GM18909 (cell line): ENCODE results near the gene PARL.

Experiments
- ATAC-seq: cut with Tn5 transposase; IDR thresholded peaks from one replicate; pipeline ENCODE4 v1.9.1; 2021; ENCODE audit warnings: mild to moderate bottlenecking; ENCODE audit not compliant: unreplicated experiment, poor library complexity

PARL gene

GRCh38 chr3:183819831-183820230, 64.8 kb downstream of the PARL start:
- ATAC-seq = no peak

- ATAC-seq = no peak
Measured at GRCh38 chr3:183818706-183819624, 65.7 kb downstream of the PARL start.

GRCh38 chr3:183818041-183818620, 66.5 kb downstream of the PARL start:
- ATAC-seq = no peak

- no peak for ATAC-seq
Measured at GRCh38 chr3:183817639-183818038, 67.0 kb downstream of the PARL start.

- no peak for ATAC-seq
Measured at GRCh38 chr3:183816681-183817510, 67.8 kb downstream of the PARL start.

GRCh38 chr3:183815951-183816475, 68.7 kb downstream of the PARL start:
- ATAC-seq = no peak

- ATAC-seq = no peak
Measured at GRCh38 chr3:183815563-183815940, 69.1 kb downstream of the PARL start.

- no peak for ATAC-seq
Measured at GRCh38 chr3:183814240-183814639, 70.4 kb downstream of the PARL start.

- no peak for ATAC-seq
Measured at GRCh38 chr3:183812761-183813445, 71.8 kb downstream of the PARL start.

- no peak for ATAC-seq
Measured at GRCh38 chr3:183811638-183812037, 73.0 kb downstream of the PARL start.

- no peak for ATAC-seq
Measured at GRCh38 chr3:183810643-183811594, 73.8 kb downstream of the PARL start.

GRCh38 chr3:183809270-183809669, 75.4 kb downstream of the PARL start:
- ATAC-seq = no peak

- ATAC-seq = no peak
Measured at GRCh38 chr3:183808355-183808754, 76.3 kb downstream of the PARL start.

- ATAC-seq = no peak
Measured at GRCh38 chr3:183807881-183808280, 76.8 kb downstream of the PARL start.

- ATAC-seq = no peak
Measured at GRCh38 chr3:183807209-183807728, 77.4 kb downstream of the PARL start.

GRCh38 chr3:183802989-183803388, 81.7 kb downstream of the PARL start:
- ATAC-seq = no peak

GRCh38 chr3:183801601-183802000, 83.1 kb downstream of the PARL start:
- no peak for ATAC-seq

GRCh38 chr3:183800243-183800863, 84.3 kb downstream of the PARL start:
- ATAC-seq = no peak
